Sigmoid colon (tissue), 3 donors: ENCODE measurements around the gene CMKLR1.

Source experiments
- CTCF ChIP-seq, 4 experiments: fragments of 450-650 bp in 3 of 4; fragments of 200-600 bp in 1 of 4; IDR thresholded peaks; one replicate each; pipeline ENCODE4 v1.5.1; 2016 to 2019; ENCODE audit warnings: antibody characterized with exemption in 4 of 4, mild to moderate bottlenecking in 3 of 4, moderate library complexity in 2 of 4
- POLR2A ChIP-seq, 2 donors: fragments of 450-650 bp; IDR thresholded peaks; one replicate each; pipeline ENCODE4 v1.6.1; 2016; ENCODE audit warnings: antibody characterized with exemption in 2 of 2, mild to moderate bottlenecking in 2 of 2, moderate library complexity in 2 of 2

DNA sequence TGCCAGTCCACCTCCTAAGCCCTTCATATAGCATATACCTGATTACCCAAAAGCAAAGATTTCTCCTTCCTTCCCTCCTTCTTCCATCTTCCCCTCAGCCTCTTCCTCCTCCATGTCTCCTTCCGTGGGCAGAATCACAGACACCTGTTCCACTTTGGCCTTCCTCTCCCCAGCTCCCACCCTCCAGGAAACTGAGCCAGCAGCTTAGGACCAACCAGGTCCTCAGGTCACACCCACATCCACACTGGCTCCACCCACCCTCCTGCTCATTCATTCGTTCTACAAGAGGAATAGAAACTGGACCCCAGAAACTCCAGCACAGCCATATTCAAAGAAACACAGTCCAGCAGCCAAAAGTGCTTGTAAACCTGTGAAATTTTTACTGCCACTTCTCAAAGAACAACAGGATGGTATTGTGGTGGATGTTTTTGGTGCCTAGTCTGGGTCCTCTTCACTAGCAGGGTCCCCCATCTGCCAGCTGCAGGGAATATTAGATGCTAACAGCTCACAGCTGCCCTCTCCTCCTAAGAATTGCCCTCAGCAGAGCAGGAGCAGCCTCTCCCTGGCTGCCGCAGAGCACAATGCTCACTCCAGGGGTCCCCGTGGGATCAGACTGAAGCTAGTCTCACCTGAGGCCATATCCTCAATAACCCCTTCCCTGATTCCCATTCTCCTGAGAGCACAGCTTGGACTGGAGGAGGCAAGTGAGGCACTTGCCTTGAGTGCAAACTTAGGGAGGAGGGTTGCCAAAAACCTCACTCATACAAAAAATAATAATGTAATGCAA, 18.4 kb downstream of the CMKLR1 start:
- TF ChIP-seq POLR2A (IDR thresholded peaks at IDR 0.05) = no peak
- no peak for TF ChIP-seq CTCF (IDR thresholded peaks at IDR 0.05)
